Heart left ventricle (tissue), 13 donors: ENCODE results near the gene INPPL1.
"Not testable (repeated sequence)": the region's sequence is repeated elsewhere in the genome, so short reads cannot be mapped to it uniquely, and the experiment has no call there.

ENCODE experiments used
- CTCF ChIP-seq, 12 donors: fragments of 200-600 bp; sonication (generic) in 4 of 12; IDR thresholded peaks; one replicate each; pipeline versions ENCODE4 v1.5.0 to v1.8.0; 2018 to 2022; ENCODE audit warnings: antibody characterized with exemption in 12 of 12, mild to moderate bottlenecking in 5 of 12
- POLR2A ChIP-seq, 2 donors: fragments of 450-650 bp; IDR thresholded peaks; one replicate each; pipeline ENCODE4 v1.6.1; 2017; ENCODE audit warnings: antibody characterized with exemption in 2 of 2, mild to moderate bottlenecking in 2 of 2, moderate library complexity in 2 of 2
- donor health status: ischemic (EF 13 %, LVEDD 7.1; RV severe dilation, severe dysfunction).
- donor health status: DM: no; HTN: yes; CAD: no.
- donor health status: DM: no; HTN: no; CAD: no.
- donor health status: ischemic (EF 25% LVEDD 6.9; RV normal size, moderate dysfunction).
- donor health status: ischemic (EF 25% LVEDD 5.7; RV mildly dilated, moderate dysfunction).
- donor health status: ischemic (EF 35%, LVEDD 5.7; RV mildly dilated, moderate dysfunction).
- donor health status: nonischemic (EF 11% LVEDD 7.7; RV severe dilation, severe dysfunction).
- donor health status: DM: yes; HTN: yes; CAD: no.
- donor health status: PGD.
- donor health status: ischemic (EF 29% LVEDD 5.4; RV normal size, mild dysfunction).
- donor health status: nonischemic (EF 23%, LVEDD 6.1; RV moderate dilation, normal function).

DNA sequence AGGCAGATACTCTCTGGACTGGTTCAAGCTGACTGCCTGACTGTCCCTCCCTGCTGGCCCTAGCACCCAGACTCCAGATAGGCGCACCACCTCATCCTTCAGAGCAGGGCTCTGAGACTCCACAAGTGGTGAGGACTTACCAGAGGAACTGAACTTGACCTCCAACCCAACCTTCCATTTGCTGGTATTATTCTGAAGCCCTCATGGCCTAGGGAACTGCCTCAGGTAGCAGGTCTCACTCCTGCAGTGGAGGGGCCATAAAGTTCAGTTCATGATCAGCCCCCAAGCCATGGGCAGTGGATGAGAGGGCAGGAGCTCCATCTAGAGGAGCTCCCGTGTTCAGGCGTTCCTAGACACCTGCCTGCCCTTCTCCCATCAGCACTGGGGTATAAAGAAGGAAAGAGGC, 43.0 kb upstream of the INPPL1 start:
- TF ChIP-seq POLR2A, CTCF (IDR thresholded peaks at IDR 0.05): not testable (repeated sequence)
